Astrocyte of the hippocampus (primary cell): ENCODE measurements around the gene ZNF775.

Experiments used
- DNase-seq: peaks from one replicate; pipeline ENCODE4 v3.0.0; 2011; ENCODE audit warnings: low read depth, low spot score

ZNF775 gene

GRCh38 chr7:150378853-150379440, at the start of gene ZNF775:
ZNF775 (plus strand) TSS chr7:150379330; CDS start chr7:150388471, 9,141 bp downstream.
- DNase-seq: peak; percentile 98

- DNase-seq: no peak
Measured at GRCh38 chr7:150329331-150330120, 49.6 kb upstream of the ZNF775 start.

GRCh38 chr7:150330211-150330885, 48.8 kb upstream of the ZNF775 start:
- no peak for DNase-seq

GRCh38 chr7:150332852-150333635, 46.1 kb upstream of the ZNF775 start:
- DNase-seq: no peak

GRCh38 chr7:150333659-150334058, 45.5 kb upstream of the ZNF775 start:
- no peak for DNase-seq

- DNase-seq: no peak
Measured at GRCh38 chr7:150334108-150334507, 45.0 kb upstream of the ZNF775 start.

GRCh38 chr7:150335108-150335773, 43.9 kb upstream of the ZNF775 start:
- peak; percentile 81 for DNase-seq

- DNase-seq: no peak
Measured at GRCh38 chr7:150335774-150336112, 43.4 kb upstream of the ZNF775 start.

GRCh38 chr7:150336746-150337145, 42.4 kb upstream of the ZNF775 start:
- DNase-seq: no peak

GRCh38 chr7:150337179-150337578, 42.0 kb upstream of the ZNF775 start:
- no peak for DNase-seq

- DNase-seq: no peak
Measured at GRCh38 chr7:150337659-150338081, 41.5 kb upstream of the ZNF775 start.

GRCh38 chr7:150338166-150338829, 40.8 kb upstream of the ZNF775 start:
- no peak for DNase-seq

GRCh38 chr7:150339409-150339809, 39.7 kb upstream of the ZNF775 start:
- DNase-seq: peak; percentile 38

- peak; percentile 82 for DNase-seq
Measured at GRCh38 chr7:150340024-150340749, 38.9 kb upstream of the ZNF775 start.

GRCh38 chr7:150340875-150341262, 38.3 kb upstream of the ZNF775 start:
- DNase-seq: no peak

GRCh38 chr7:150341263-150342120, 37.6 kb upstream of the ZNF775 start, which contains the start of gene RARRES2:
RARRES2 (minus strand) TSS chr7:150341629; CDS start chr7:150340609, 1,020 bp downstream.
- no peak for DNase-seq

GRCh38 chr7:150342121-150342408, 37.1 kb upstream of the ZNF775 start:
- DNase-seq: no peak

- DNase-seq: no peak
Measured at GRCh38 chr7:150343225-150343624, 35.9 kb upstream of the ZNF775 start.

- DNase-seq: no peak
Measured at GRCh38 chr7:150344299-150344698, 34.8 kb upstream of the ZNF775 start.
